Sciatic nerve (tissue), 2 donors: ENCODE results near the gene RELB. TPM values are rescaled to one million over a fixed set of nuclear protein-coding genes. Genes with fewer than 3 reads are reported as not detected.
A peak's percentile ranks its signal among the peaks of the same experiment; 100 is the strongest.
"Not testable (repeated sequence)": the region's sequence is repeated elsewhere in the genome, so short reads cannot be mapped to it uniquely, and the experiment has no call there.

Source experiments
- ATAC-seq: fragments of 200-7000 bp; cut with Tn5 transposase; one replicate; pipeline ENCODE4 v1.9.1; 2020; ENCODE audit warnings: mild to moderate bottlenecking, moderate library complexity
- DNase-seq: peaks from one replicate; pipeline ENCODE4 v3.0.0-alpha.2; 2020; ENCODE audit warnings: low spot score
- intact Hi-C: fragments of 100-400 bp; cut with DNase I; formaldehyde crosslinking; loops from one replicate; pipeline ENCODE4 v1.14.2; 2022
- total RNA-seq: library from RNA; stranded (reverse); fragmentation: NEBNext Ultra II Directional; extraction: Animal tissue kit (Norgen Biotek cat#: 25700); gene quantifications from one replicate; pipeline ENCODE4 v1.2.1, GENCODE V29; 2021
- donor health status: DM: no; HTN: no; CAD: no.
- donor health status: DM: no; HTN: no; CAD: no.

The RELB gene
- total RNA-seq, 1 donor from 2014 or later = 27.4 TPM

DNA sequence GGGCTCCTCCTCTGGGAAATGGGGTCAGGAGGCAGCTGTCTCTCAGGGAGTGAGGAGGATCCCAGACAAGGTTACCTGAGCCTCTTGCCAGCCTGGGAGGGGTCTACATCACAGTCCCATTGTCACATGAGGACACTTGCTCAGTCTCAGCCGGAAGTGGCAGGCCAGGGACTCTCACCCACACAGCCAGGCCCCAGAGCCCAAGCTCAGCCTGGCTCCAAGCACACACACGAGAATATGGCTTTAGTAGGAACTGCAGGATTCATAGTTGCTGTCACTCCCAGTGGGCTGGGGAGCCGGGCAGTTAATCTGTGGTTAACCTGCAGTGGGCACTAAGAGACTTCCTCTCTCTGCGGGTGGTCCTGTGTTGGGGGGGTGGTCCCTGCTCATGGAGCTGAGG is 15.8 kb upstream of the RELB start:
- DNase-seq = no peak
- intact Hi-C loops = no loop called here
- ATAC-seq = no peak

GRCh38 chr19:44986389-44986788 is 14.9 kb upstream of the RELB start:
- DNase-seq (no peak), ATAC-seq (no peak)
- intact Hi-C loops = no loop called here

DNA sequence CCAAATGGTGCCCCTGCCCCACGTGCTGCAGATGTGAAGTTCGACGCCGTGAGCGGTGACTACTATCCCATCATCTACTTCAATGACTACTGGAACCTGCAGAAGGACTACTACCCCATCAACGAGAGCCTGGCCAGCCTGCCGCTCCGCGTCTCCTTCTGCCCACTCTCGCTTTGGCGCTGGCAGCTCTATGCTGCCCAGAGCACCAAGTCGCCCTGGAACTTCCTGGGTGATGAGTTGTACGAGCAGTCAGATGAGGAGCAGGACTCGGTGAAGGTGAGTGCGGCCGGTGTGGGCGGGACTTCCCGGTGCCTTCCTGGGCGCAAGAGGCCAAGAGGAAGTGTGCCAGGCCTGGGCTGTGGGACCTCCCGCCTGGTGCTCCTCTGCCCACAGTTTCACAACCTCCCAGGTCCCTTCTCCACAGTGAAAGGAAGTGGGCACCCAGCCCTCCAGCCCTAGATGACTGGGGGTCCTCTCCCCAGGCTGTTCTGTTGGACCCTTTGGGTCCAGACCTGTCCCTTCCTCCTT is 14.1 kb upstream of the RELB start:
- DNase-seq = no peak
- intact Hi-C loops = no loop called here

DNA sequence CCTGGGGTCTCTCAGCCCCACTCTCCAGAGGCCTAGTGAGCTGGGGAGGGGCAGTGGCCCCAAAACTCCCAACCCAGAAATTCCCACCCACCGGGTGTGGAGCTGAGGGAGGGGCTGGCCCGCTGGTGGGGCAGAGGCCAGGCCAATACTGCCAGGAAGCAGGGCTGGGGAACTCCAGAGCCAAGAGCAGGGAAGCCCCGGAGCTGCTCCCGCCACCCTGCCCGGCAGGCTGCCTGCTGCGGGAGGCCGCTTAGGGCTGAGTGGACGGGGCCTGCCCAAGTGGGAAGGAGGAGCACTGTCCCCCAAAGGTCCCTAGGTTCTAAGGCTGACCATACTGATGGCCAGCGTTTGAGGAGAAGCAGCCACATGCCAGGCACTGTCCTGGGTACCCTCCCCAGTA is 13.0 kb upstream of the RELB start:
- intact Hi-C loops = no loop called here
- DNase-seq = no peak
- no peak for ATAC-seq

More for the DNA sequence above, 14.1 kb upstream of the RELB start:
- ATAC-seq = no peak

GRCh38 chr19:44988896-44989556 is 12.2 kb upstream of the RELB start:
- intact Hi-C loops = no loop called here
- ATAC-seq (peak; percentile 32), DNase-seq (peak; percentile 74)

- ATAC-seq (no peak), DNase-seq (no peak)
- intact Hi-C loops = no loop called here
Measured at GRCh38 chr19:44990459-44990858, 10.8 kb upstream of the RELB start.

DNA sequence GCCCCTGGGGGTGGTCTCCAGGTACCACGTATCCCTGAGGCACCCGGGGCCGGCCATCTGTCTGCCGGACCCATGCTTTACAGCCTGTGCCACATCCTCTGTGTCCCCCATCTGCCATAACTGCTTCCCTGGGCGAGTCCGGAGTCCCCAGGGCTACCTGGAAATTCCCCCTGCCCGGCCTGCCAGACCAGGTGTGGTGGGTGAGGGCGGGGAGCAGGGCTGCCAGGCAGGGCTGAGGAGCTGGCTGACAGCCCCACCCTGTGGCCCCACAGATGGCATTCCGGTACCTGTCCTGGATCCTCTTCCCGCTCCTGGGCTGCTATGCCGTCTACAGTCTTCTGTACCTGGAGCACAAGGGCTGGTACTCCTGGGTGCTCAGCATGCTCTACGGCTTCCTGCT is 10.3 kb upstream of the RELB start:
- intact Hi-C loops = no loop called here
- ATAC-seq = no peak
- DNase-seq = no peak

GRCh38 chr19:44992336-44993163 is 8.7 kb upstream of the RELB start:
- DNase-seq (no peak), ATAC-seq (no peak)
- intact Hi-C loops = no loop called here

DNA sequence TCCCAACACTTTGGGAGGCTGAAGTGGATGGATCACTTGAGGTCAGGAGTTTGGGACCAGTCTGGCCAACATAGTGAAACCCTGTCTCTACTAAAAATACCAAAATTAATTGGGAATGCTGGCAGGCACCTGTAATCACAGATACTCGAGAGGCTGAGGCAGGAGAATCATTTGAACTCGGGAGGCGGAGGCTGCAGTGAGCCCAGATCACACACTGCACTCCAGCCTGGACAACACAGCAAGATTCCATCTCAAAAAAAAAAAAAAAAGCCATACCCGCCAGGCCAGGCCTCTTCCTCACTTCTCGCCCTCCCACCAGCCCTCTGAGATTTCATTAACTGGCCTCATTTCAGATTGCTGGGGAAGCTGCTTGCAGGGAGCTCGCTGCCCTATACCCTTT is 7.7 kb upstream of the RELB start:
- ATAC-seq = no peak
- no peak for DNase-seq
- intact Hi-C loops = no loop called here

DNA sequence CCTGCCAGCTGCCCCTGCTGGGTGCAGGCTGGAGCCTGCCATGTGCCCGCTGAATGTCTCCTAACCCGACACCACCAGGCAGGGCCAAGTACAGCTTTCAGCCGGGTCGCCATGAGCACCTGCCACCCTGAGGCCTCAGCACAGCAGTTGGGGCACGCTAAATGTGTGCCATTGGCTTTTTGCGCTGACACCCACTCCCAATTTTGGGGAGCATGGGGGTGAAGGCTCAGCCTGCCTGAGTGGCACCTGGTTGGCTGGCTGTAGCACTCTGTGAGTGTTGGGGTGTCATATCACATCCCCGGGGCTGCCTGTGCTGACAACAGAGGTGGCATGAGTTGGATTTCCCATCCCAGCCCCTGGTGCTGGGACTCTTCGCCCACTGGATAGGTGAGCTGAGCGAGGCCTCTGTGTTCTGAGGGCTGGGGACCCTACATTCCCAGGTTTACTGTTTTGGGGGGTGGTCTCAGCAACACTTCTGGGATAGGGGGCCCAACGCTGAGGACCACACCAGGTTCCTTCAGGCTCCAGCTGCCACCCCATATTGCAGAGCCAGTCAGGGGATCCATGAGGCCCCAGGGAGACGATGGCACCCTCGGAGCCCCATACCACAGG is 7.2 kb upstream of the RELB start:
- DNase-seq (no peak), ATAC-seq (no peak)
- intact Hi-C loops = no loop called here

- ATAC-seq (no peak), DNase-seq (no peak)
- intact Hi-C loops = no loop called here
Measured at GRCh38 chr19:44998025-44998424, 3.2 kb upstream of the RELB start.

- intact Hi-C loops, DNase-seq, ATAC-seq: not testable (repeated sequence)
Measured at GRCh38 chr19:44999131-44999925, 1.9 kb upstream of the RELB start.

DNA sequence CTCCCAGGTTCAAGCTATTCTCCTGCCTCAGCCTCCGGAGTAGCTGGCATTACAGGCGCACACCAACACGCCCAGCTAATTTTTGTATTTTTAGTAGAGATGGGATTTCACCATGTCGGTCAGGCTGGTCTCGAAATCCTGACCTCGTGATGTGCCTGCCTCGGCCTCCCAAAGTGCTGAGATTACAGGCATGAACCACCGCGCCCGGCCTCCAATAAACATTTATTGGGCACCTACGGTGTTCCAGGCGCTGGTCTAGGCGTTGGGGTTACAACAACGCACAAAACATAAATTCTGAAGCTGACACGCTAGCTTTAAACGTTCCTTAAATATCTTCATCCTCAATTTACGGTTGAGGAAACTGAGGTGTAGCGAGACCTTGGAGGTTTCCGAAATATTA is 599 bp upstream of the RELB start:
- DNase-seq, intact Hi-C loops, ATAC-seq: not testable (repeated sequence)

GRCh38 chr19:45003485-45003884 is 2.2 kb downstream of the RELB start:
- intact Hi-C loops = no loop called here
- ATAC-seq (no peak), DNase-seq (no peak)

DNA sequence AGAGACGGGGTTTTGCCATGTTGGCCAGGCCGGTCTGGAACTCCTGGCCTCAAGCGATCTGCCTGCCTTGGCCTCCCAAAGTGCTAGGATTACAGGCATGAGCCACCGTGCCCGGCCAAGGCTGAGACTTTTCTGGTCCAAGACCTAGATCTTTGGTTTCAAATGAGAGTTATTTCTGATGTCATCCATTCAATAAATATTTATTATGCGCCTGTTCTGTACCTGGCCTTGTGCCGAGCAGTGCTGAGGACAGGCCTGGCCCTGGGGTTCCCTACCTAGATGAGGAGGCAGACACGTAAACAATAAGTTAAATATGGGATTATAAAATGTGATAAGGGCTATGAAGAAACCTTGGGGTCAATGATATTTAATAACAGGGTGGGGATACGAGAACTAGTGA is 4.5 kb downstream of the RELB start:
- DNase-seq = no peak
- intact Hi-C loops = no loop called here

GRCh38 chr19:45008552-45008951 is 7.3 kb downstream of the RELB start:
- ATAC-seq (no peak), DNase-seq (no peak)
- intact Hi-C loops = no loop called here

More for the DNA sequence above, 4.5 kb downstream of the RELB start:
- no peak for ATAC-seq

DNA sequence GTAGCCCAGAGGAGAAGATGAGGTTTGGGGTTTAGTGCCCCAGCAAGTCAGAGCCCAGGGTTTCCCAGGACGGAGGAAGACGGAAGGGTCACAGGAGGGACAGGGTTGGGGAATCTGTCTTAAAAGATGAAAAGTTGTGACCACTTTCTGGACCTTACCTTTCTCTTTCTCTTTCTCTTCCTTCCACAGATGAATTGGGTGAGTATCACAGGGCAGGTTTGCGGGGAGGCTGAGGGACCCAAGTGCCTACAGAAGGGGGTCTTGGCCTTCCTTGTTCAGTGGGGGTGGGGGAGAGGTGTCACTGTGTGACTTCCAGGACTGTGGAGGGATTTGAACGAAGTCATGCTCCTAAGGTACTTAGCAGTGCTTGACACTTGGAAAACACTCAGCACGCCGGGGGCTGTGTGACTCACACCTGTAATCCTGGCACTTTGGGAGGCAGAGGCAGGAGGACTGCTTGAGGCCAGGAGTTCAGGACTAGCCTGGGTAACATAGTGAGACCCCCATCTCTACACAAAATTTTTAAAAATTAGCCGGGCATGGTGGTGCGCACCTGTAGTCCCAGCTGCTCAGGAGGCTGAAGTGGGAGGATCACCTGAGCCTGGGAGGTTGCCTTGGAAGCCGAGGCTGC is 8.5 kb downstream of the RELB start:
- intact Hi-C loops = no loop called here
- DNase-seq (no peak), ATAC-seq (no peak)

- ATAC-seq = no peak
- no peak for DNase-seq
- intact Hi-C loops = no loop called here
Measured at GRCh38 chr19:45010306-45010705, 9.0 kb downstream of the RELB start.

- intact Hi-C loops = no loop called here
- no peak for DNase-seq
- ATAC-seq = no peak
Measured at GRCh38 chr19:45011959-45012358, 10.7 kb downstream of the RELB start.
